Measurements from ENCODE around the gene NRAS.

The NRAS gene

DNA sequence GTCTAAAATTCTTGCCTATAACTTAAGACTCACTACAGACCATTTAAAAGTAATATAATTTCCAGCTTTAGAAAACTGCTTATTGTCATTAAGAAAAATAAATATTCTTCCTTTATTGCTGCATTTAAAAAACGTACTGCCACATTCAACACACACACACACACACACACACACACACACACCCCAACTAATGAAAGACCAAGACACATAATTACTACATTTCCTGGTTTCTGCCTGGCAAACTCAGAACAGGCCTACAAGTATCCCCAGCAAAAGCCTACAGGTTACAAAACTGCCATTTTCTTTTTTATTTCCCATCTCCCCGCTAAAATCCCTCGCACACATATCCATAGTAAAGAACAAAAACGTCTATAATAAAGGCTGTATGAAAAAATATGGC is 48.2 kb downstream of the NRAS start:
- TF ChIP-seq, protein P1, sequence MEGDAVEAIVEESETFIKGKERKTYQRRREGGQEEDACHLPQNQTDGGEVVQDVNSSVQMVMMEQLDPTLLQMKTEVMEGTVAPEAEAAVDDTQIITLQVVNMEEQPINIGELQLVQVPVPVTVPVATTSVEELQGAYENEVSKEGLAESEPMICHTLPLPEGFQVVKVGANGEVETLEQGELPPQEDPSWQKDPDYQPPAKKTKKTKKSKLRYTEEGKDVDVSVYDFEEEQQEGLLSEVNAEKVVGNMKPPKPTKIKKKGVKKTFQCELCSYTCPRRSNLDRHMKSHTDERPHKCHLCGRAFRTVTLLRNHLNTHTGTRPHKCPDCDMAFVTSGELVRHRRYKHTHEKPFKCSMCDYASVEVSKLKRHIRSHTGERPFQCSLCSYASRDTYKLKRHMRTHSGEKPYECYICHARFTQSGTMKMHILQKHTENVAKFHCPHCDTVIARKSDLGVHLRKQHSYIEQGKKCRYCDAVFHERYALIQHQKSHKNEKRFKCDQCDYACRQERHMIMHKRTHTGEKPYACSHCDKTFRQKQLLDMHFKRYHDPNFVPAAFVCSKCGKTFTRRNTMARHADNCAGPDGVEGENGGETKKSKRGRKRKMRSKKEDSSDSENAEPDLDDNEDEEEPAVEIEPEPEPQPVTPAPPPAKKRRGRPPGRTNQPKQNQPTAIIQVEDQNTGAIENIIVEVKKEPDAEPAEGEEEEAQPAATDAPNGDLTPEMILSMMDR (IDR thresholded peaks at IDR 0.05; ENCODE audit: poor library complexity, severe bottlenecking), result no peak
- Histone ChIP-seq H3K27ac (ENCODE audit: poor library complexity, severe bottlenecking) (peak overlapping the region; percentile 82), H3K9me3 (ENCODE audit: severe bottlenecking) (no peaks in the 10 kb centered on the region), H3K4me1 (ENCODE audit: insufficient read depth, poor library complexity, severe bottlenecking) (peaks cover 9% of the 10 kb centered on the region), H3K36me3 (ENCODE audit: low read depth) (no peaks in the 10 kb centered on the region), H3K4me3 (ENCODE audit: severe bottlenecking) (no peak overlapping the region), H3K27me3 (ENCODE audit: insufficient read depth, poor library complexity, severe bottlenecking) (no peaks in the 10 kb centered on the region)
- DNase-seq (ENCODE audit: low spot score) (no peak), ATAC-seq (ENCODE audit: low read depth) (no peak)

DNA sequence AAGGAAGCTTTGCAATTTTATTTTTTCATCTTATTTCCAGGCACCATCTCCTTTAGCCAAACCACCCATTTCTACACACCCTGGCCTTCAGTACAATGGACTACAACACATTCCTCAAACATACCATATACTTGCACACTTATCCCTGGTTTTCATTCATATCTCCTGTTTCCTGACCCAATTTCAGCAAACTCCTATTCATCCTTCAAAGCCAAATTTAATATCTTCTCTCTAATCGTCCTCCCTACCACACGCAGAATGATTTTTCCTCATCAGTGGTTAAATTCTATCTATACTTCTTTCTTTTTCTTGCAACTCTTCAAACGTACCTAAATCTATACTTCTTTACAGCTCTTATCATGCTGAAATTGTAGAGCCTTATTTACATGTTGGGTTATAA is 49.6 kb downstream of the NRAS start:
- Histone ChIP-seq H3K27ac (ENCODE audit: poor library complexity, severe bottlenecking) (no peak overlapping the region), H3K9me3 (ENCODE audit: severe bottlenecking) (no peaks in the 10 kb centered on the region), H3K27me3 (ENCODE audit: insufficient read depth, poor library complexity, severe bottlenecking) (no peaks in the 10 kb centered on the region), H3K36me3 (ENCODE audit: low read depth) (no peaks in the 10 kb centered on the region), H3K4me3 (ENCODE audit: severe bottlenecking) (no peak overlapping the region), H3K4me1 (ENCODE audit: insufficient read depth, poor library complexity, severe bottlenecking) (peaks cover 9% of the 10 kb centered on the region)
- DNase-seq (ENCODE audit: low spot score), result no peak
- TF ChIP-seq, protein P1 (IDR thresholded peaks at IDR 0.05; ENCODE audit: poor library complexity, severe bottlenecking), result no peak
- no peak for ATAC-seq (ENCODE audit: low read depth)

DNA sequence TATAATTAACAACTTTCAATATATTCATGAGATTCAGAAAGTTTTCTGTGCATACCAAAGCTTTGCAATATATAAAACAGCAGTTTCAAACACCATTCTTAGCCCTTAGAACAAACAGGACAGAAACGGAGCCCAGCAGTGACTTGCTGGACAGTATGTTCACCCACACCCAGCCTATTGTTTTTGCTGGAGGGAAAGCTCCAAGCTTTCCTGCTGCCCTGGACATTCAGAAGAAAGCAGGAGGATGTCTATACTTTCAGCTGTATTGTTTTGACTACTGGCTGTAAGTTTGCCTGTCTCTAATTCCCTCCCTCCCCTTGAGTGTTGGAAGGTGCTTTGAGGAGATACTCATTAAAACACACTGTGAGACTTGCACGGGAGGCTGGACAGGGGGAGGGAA is 56.3 kb downstream of the NRAS start:
- H3K4me3 ChIP-seq (ENCODE audit: severe bottlenecking), result no peak overlapping the region
- H3K36me3 ChIP-seq (ENCODE audit: low read depth), result no peaks in the 10 kb centered on the region
- ATAC-seq (ENCODE audit: low read depth) (no peak), DNase-seq (ENCODE audit: low spot score) (no peak)
- TF ChIP-seq, protein P1 (IDR thresholded peaks at IDR 0.05; ENCODE audit: poor library complexity, severe bottlenecking), result no peak
- H3K9me3 ChIP-seq (ENCODE audit: severe bottlenecking), result no peaks in the 10 kb centered on the region
- H3K27ac ChIP-seq (ENCODE audit: poor library complexity, severe bottlenecking), result no peak overlapping the region
- H3K27me3 ChIP-seq (ENCODE audit: insufficient read depth, poor library complexity, severe bottlenecking), result no peaks in the 10 kb centered on the region
- H3K4me1 ChIP-seq (ENCODE audit: insufficient read depth, poor library complexity, severe bottlenecking), result no peaks in the 10 kb centered on the region
